Testis (tissue), 3 donors: Measurements from ENCODE around the gene ARHGEF28. TPM values are rescaled to one million over a fixed set of nuclear protein-coding genes. Genes with fewer than 3 reads are reported as not detected.

Source experiments
- DNase-seq: peaks from one replicate; pipeline ENCODE4 v3.0.0-alpha.2; 2019
- H3K27ac ChIP-seq, 2 donors: fragments of 200-600 bp; sonication (generic); one replicate each; pipeline ENCODE4 v1.5.1; 2019
- H3K27me3 ChIP-seq: fragments of 200-600 bp; sonication (generic); one replicate; pipeline ENCODE4 v1.5.1; 2019
- H3K36me3 ChIP-seq: fragments of 200-600 bp; sonication (generic); one replicate; pipeline ENCODE4 v1.5.1; 2017; ENCODE audit warnings: low read depth; ENCODE audit errors: missing control alignments
- H3K4me1 ChIP-seq: fragments of 200-600 bp; sonication (generic); one replicate; pipeline ENCODE4 v1.5.1; 2019
- H3K4me3 ChIP-seq, 2 donors: fragments of 200-600 bp; sonication (generic); one replicate each; pipeline ENCODE4 v1.5.1; 2017 to 2019
- H3K9me3 ChIP-seq: fragments of 200-600 bp; sonication (generic); one replicate; pipeline ENCODE4 v1.5.1; 2017
- CTCF ChIP-seq, 3 experiments: fragments of 450-650 bp in 2 of 3; fragments of 200-600 bp in 1 of 3; sonication (generic) in 1 of 3; IDR thresholded peaks; one replicate each; pipeline ENCODE4 v1.5.1; 2016 to 2019; ENCODE audit warnings: antibody characterized with exemption in 3 of 3, mild to moderate bottlenecking in 2 of 3, moderate library complexity in 1 of 3
- POLR2A ChIP-seq: fragments of 450-650 bp; IDR thresholded peaks from one replicate; pipeline ENCODE4 v1.6.1; 2017; ENCODE audit warnings: antibody characterized with exemption, mild to moderate bottlenecking, moderate library complexity
- WGBS, 2 donors: methylation state at CpG; one replicate each; pipeline ENCODE4 v1.1.5; 2018; 5-methylcytosine and 5-hydroxymethylcytosine counted together
- intact Hi-C: fragments of 100-400 bp; cut with DNase I; formaldehyde crosslinking; loops from one replicate; pipeline ENCODE4 v1.15.1; 2023; ENCODE audit warnings: low total_unique reads
- polyA plus RNA-seq: library from polyadenylated mRNA; stranded (reverse); fragments of 350-450 nt; fragmentation: Illumina TruSeq; extraction: RNeasy Lipid Tissue Mini Kit (QIAGEN cat#74804); gene quantifications from one replicate; pipeline ENCODE4 v1.2.3, GENCODE V29; 2014; ENCODE audit warnings: low read depth, low replicate concordance; ENCODE audit not compliant: insufficient read depth
- total RNA-seq, 2 donors: library from RNA; depleted of rRNA; stranded (reverse); fragments of >200 nt; gene quantifications; one replicate each; pipeline ENCODE4 v1.2.3, GENCODE V29; 2016

Gene ARHGEF28
- total and polyA plus RNA-seq, 3 donors from 2014 or later: 3.9 to 8.7 (median 8.0) TPM

- WGBS, 2 donors: 73% methylated on average over 5 of the region's 5 CpGs
- H3K4me1 ChIP-seq: no peaks in the 10 kb centered on the region
- no peak for TF ChIP-seq CTCF (IDR thresholded peaks at IDR 0.05)
- TF ChIP-seq POLR2A: no peak
- DNase-seq: no peak
- intact Hi-C loops: no loop called here
- H3K36me3 ChIP-seq: no peaks in the 10 kb centered on the region
- no peaks in the 10 kb centered on the region for H3K9me3 ChIP-seq
- no peak overlapping the region for H3K4me3 ChIP-seq
- H3K27ac ChIP-seq: no peak overlapping the region
- H3K27me3 ChIP-seq: no peaks in the 10 kb centered on the region
Observed at GRCh38 chr5:73641811-73642210, 15.8 kb downstream of the ARHGEF28 start.

GRCh38 chr5:73642344-73642743, 16.3 kb downstream of the ARHGEF28 start:
- H3K9me3 ChIP-seq: no peaks in the 10 kb centered on the region
- H3K27ac ChIP-seq: no peak overlapping the region
- no peak for TF ChIP-seq POLR2A
- no peak for TF ChIP-seq CTCF (IDR thresholded peaks at IDR 0.05)
- no peak for DNase-seq
- no peaks in the 10 kb centered on the region for H3K4me1 ChIP-seq
- no peak overlapping the region for H3K4me3 ChIP-seq
- H3K27me3 ChIP-seq: no peaks in the 10 kb centered on the region
- intact Hi-C loops: no loop called here
- H3K36me3 ChIP-seq: no peaks in the 10 kb centered on the region
- WGBS, 2 donors: 70 to 77% methylated on average over 4 of the region's 4 CpGs

GRCh38 chr5:73644385-73644963, 18.5 kb downstream of the ARHGEF28 start:
- Histone ChIP-seq H3K27me3 (no peaks in the 10 kb centered on the region), H3K36me3 (no peaks in the 10 kb centered on the region), H3K4me1 (no peaks in the 10 kb centered on the region), H3K27ac (no peak overlapping the region), H3K4me3 (no peak overlapping the region), H3K9me3 (no peaks in the 10 kb centered on the region)
- DNase-seq: no peak
- WGBS, 2 donors: 74 to 77% methylated on average over 3 of the region's 3 CpGs
- TF ChIP-seq CTCF (IDR thresholded peaks at IDR 0.05): no peak
- no peak for TF ChIP-seq POLR2A
- intact Hi-C loops: no loop called here

- H3K27me3 ChIP-seq: no peaks in the 10 kb centered on the region
- DNase-seq: no peak
- intact Hi-C loops: no loop called here
- no peaks in the 10 kb centered on the region for H3K4me1 ChIP-seq
- H3K9me3 ChIP-seq: no peaks in the 10 kb centered on the region
- no peak for TF ChIP-seq POLR2A
- no peak for TF ChIP-seq CTCF (IDR thresholded peaks at IDR 0.05)
- H3K36me3 ChIP-seq: no peaks in the 10 kb centered on the region
- H3K27ac ChIP-seq: no peak overlapping the region
- H3K4me3 ChIP-seq: no peak overlapping the region
Observed at GRCh38 chr5:73647721-73648120, 21.7 kb downstream of the ARHGEF28 start.

GRCh38 chr5:73648515-73648914, 22.5 kb downstream of the ARHGEF28 start:
- no peaks in the 10 kb centered on the region for H3K9me3 ChIP-seq
- H3K4me3 ChIP-seq: no peak overlapping the region
- no peak overlapping the region for H3K27ac ChIP-seq
- no peaks in the 10 kb centered on the region for H3K4me1 ChIP-seq
- no peak for DNase-seq
- 93 to 100% methylated on average over 1 of the region's 1 CpG for WGBS, 2 donors
- no peaks in the 10 kb centered on the region for H3K36me3 ChIP-seq
- no peaks in the 10 kb centered on the region for H3K27me3 ChIP-seq
- intact Hi-C loops: no loop called here
- TF ChIP-seq POLR2A (no peak), CTCF (IDR thresholded peaks at IDR 0.05) (no peak)
